Measurements from ENCODE around the gene SESN1. TPM values are rescaled to one million over a fixed set of nuclear protein-coding genes. Genes with fewer than 3 reads are reported as not detected.

SESN1 gene
- total RNA-seq, 1 experiment from 2014 or later = 1.9 TPM

DNA sequence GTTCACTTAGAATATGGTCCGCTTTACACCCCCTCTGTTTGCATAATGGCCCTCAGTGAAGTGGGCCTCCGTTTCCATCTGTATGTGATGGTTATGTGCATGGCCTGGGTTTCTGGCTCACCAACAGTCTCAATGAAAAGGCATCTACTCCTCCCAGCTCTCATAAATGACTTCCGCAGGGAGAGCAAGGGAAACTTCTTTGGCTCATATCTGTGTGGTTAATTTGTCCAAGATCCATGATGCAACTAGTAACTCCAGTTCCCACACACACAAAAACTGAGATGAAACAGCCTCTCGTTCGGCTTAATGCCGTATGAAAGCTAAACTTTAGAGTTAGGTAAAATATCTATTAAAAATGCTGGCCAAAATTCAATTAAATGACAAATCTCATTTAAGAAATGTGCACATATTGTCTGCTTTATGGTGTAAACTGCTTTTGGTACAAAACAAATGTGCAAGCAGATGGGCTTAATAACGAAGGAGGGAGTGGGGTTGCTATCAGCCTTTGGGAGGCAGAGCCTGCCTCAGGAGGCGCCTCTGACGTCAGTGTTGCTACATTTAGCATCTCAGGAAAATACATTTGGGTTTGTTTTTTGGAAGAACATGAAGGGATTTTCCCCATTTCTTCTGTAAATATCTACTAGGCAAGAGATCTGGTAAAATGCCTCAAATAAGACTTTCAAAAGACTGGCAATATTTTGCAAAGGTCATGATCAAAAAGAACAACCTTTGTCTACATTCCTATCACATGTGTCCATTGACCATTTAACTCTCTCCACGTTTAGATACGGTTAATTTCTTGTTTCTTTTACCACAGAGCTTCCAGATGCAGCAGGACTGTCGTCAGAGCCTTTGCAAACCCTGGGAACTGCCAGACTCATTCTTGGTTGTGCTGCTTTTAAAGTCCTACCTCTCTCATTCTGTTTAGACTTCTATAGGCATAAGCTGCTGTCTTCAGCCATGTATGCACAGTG, 149.7 kb downstream of the SESN1 start:
- no peak overlapping the region for H3K4me2 ChIP-seq (ENCODE audit: low read depth, low read length, poor library complexity, severe bottlenecking)
- H3K9me3 ChIP-seq (ENCODE audit: low read length) = no peaks in the 10 kb centered on the region
- no peak overlapping the region for H3K27ac ChIP-seq (ENCODE audit: low read length)
- H3K9me2 ChIP-seq (replicated peaks; ENCODE audit: insufficient read depth, low read length) = no peaks in the 10 kb centered on the region
- H2AFZ ChIP-seq (ENCODE audit: low read length) = no peak overlapping the region
- no peak overlapping the region for H3K9ac ChIP-seq (ENCODE audit: low read length)
- no peaks in the 10 kb centered on the region for H3K4me1 ChIP-seq (ENCODE audit: low read length)
- no peaks in the 10 kb centered on the region for H3K79me2 ChIP-seq (ENCODE audit: low read length)
- DNase-seq = no peak
- no peak overlapping the region for H3K4me3 ChIP-seq (ENCODE audit: low read length)
- H3K27me3 ChIP-seq (ENCODE audit: low read length) = no peaks in the 10 kb centered on the region
- H4K20me1 ChIP-seq (ENCODE audit: insufficient read depth, low read depth, low read length) = no peaks in the 10 kb centered on the region
- no peaks in the 10 kb centered on the region for H3K36me3 ChIP-seq (ENCODE audit: insufficient read depth, low read length)

DNA sequence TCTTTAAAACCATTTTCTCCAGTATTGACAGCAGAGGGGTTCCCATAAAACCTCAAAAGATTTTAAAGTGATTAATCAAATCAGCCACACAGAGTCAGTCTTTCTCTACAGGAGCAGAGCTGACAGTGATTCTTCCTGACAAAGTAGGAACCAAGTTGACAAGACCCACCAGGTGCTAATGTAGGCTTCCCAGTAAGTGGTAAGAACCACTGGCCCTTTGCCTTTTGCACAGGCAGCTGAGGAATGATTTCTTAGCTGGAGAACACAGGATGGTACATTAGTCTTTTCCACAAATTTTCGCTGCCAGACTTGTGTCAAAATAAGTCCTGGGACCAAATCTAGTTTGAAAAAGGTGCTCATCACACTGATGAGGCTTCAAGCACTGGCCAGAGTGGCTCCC, 150.6 kb downstream of the SESN1 start:
- no peak overlapping the region for H3K27ac ChIP-seq (ENCODE audit: low read length)
- no peaks in the 10 kb centered on the region for H3K4me1 ChIP-seq (ENCODE audit: low read length)
- no peak overlapping the region for H2AFZ ChIP-seq (ENCODE audit: low read length)
- no peak overlapping the region for H3K9ac ChIP-seq (ENCODE audit: low read length)
- no peaks in the 10 kb centered on the region for H3K27me3 ChIP-seq (ENCODE audit: low read length)
- no peaks in the 10 kb centered on the region for H3K9me3 ChIP-seq (ENCODE audit: low read length)
- H3K4me3 ChIP-seq (ENCODE audit: low read length) = no peak overlapping the region
- no peaks in the 10 kb centered on the region for H3K36me3 ChIP-seq (ENCODE audit: insufficient read depth, low read length)
- H3K4me2 ChIP-seq (ENCODE audit: low read depth, low read length, poor library complexity, severe bottlenecking) = no peak overlapping the region
- H3K79me2 ChIP-seq (ENCODE audit: low read length) = no peaks in the 10 kb centered on the region
- H4K20me1 ChIP-seq (ENCODE audit: insufficient read depth, low read depth, low read length) = no peaks in the 10 kb centered on the region
- DNase-seq = no peak
- no peaks in the 10 kb centered on the region for H3K9me2 ChIP-seq (replicated peaks; ENCODE audit: insufficient read depth, low read length)

DNA sequence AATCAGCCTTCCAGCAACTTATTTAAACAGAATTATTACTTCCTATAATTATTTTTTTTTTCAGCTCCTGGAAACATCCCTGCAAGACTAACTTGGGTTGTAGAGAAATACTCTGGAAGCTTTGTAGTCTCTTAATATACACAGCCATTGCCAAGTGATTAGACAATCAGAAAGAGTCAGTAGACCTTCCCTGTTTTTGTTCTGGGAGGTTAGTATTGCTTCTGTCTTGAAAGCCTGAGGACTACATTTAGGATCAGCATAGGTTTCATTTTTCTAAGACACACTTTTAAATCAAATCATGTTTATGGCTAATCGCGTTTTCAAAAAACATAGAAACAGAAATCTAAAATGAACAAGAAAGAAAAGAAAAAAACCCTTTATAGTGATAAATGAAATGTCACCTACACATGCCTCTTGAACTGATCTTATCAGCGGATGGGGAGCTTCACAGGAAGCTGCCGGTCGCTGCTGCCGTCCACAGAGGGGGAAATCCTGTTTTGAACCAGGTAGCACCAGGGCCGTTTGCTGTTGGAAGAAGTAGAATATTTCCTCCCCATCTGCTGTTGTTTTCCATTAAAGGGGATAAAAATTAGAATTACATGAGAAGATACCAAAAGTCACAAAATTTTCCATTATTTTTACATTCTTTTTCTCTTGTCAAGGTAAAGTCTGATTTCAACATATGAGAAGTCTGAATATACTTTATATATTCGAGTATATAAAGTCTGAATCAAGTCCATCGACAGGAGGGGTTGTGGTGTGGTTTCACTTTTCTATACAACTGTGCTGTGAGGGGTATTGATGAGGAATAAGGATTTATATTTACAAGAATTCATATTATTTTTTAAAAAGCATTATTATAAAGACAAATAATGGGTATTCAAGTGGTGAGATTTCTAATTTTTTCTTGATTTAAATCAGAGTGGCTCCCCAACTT, 151.8 kb downstream of the SESN1 start:
- Histone ChIP-seq H3K36me3 (ENCODE audit: insufficient read depth, low read length) (no peaks in the 10 kb centered on the region), H3K9me3 (ENCODE audit: low read length) (no peaks in the 10 kb centered on the region), H3K27ac (ENCODE audit: low read length) (no peak overlapping the region), H4K20me1 (ENCODE audit: insufficient read depth, low read depth, low read length) (no peaks in the 10 kb centered on the region), H3K9me2 (replicated peaks; ENCODE audit: insufficient read depth, low read length) (no peaks in the 10 kb centered on the region), H3K79me2 (ENCODE audit: low read length) (no peaks in the 10 kb centered on the region), H3K9ac (ENCODE audit: low read length) (no peak overlapping the region), H3K27me3 (ENCODE audit: low read length) (no peaks in the 10 kb centered on the region), H3K4me2 (ENCODE audit: low read depth, low read length, poor library complexity, severe bottlenecking) (no peak overlapping the region), H3K4me3 (ENCODE audit: low read length) (no peak overlapping the region), H2AFZ (ENCODE audit: low read length) (no peak overlapping the region), H3K4me1 (ENCODE audit: low read length) (no peaks in the 10 kb centered on the region)
- DNase-seq = no peak

DNA sequence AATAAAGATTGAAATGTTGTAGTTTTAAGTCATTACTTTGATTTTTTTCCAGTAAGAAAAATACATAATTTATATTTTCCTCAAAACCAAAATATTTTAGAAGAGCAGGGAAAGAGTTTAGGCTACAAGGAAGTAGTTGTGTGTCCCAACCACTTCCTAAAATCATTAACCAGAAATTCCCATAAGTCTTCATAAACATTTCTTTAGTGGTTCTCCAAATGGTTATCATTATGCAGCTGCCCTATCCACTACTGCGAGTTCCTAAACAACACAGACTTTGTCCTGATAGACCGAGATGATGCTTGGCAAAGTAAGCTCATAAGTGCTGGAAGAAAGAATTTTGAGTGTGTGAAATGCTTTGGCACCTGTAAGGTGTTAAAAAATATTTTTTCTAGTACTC, 152.8 kb downstream of the SESN1 start:
- H3K27ac ChIP-seq (ENCODE audit: low read length) = no peak overlapping the region
- H3K79me2 ChIP-seq (ENCODE audit: low read length) = no peaks in the 10 kb centered on the region
- no peak overlapping the region for H3K4me3 ChIP-seq (ENCODE audit: low read length)
- no peaks in the 10 kb centered on the region for H3K27me3 ChIP-seq (ENCODE audit: low read length)
- no peaks in the 10 kb centered on the region for H3K36me3 ChIP-seq (ENCODE audit: insufficient read depth, low read length)
- H3K9me2 ChIP-seq (replicated peaks; ENCODE audit: insufficient read depth, low read length) = no peaks in the 10 kb centered on the region
- H2AFZ ChIP-seq (ENCODE audit: low read length) = no peak overlapping the region
- H3K9ac ChIP-seq (ENCODE audit: low read length) = no peak overlapping the region
- no peaks in the 10 kb centered on the region for H4K20me1 ChIP-seq (ENCODE audit: insufficient read depth, low read depth, low read length)
- no peak overlapping the region for H3K4me2 ChIP-seq (ENCODE audit: low read depth, low read length, poor library complexity, severe bottlenecking)
- DNase-seq = no peak
- peaks cover 3% of the 10 kb centered on the region; the same call in 1 of the 2 replicates for H3K4me1 ChIP-seq (ENCODE audit: low read length)
- no peaks in the 10 kb centered on the region for H3K9me3 ChIP-seq (ENCODE audit: low read length)

DNA sequence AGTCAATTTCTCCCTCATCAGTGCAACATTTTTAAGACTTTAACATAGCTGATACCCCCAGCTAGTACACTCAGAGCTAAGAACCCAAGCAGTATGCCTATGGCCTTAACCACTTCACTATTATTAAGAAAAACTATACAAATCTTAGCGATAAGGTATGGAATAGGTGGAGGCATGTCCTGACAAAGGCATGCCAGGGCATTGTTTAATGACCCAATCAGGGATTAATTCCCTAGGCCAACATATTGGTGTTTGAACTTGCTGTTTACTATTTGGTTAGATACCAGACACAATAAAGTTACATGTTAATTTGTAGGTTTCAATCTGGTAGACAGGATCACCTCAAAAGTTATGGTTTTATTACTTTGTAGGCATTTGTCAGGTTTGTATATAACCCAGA, 153.4 kb downstream of the SESN1 start:
- Histone ChIP-seq H3K9ac (ENCODE audit: low read length) (no peak overlapping the region), H3K27ac (ENCODE audit: low read length) (no peak overlapping the region), H3K4me2 (ENCODE audit: low read depth, low read length, poor library complexity, severe bottlenecking) (no peak overlapping the region), H3K36me3 (ENCODE audit: insufficient read depth, low read length) (no peaks in the 10 kb centered on the region), H3K9me2 (replicated peaks; ENCODE audit: insufficient read depth, low read length) (no peaks in the 10 kb centered on the region), H3K27me3 (ENCODE audit: low read length) (no peaks in the 10 kb centered on the region), H3K4me1 (ENCODE audit: low read length) (peaks cover 3% of the 10 kb centered on the region; the same call in 1 of the 2 replicates), H4K20me1 (ENCODE audit: insufficient read depth, low read depth, low read length) (no peaks in the 10 kb centered on the region), H3K9me3 (ENCODE audit: low read length) (no peaks in the 10 kb centered on the region), H2AFZ (ENCODE audit: low read length) (no peak overlapping the region), H3K4me3 (ENCODE audit: low read length) (no peak overlapping the region), H3K79me2 (ENCODE audit: low read length) (no peaks in the 10 kb centered on the region)
- no peak for DNase-seq

DNA sequence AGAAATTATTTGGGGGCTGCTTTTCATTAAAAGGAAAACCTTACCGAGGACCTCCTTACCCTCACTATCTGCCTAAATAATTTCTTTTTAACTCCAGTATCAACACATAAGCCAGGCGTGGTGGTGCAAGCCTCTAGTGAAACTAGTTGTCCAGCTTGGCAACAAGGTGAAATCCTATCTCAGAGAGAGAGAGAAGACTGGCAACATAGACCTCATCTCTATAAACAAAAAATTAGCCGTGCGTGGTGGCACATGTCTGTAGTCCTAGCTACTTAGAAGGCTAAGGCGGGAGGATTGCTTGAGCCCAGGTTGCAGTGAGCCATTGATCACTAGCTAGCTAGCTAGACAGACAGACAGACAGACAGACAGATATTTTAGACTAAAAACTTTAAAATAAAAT, 153.9 kb downstream of the SESN1 start:
- peaks cover 3% of the 10 kb centered on the region; the same call in 1 of the 2 replicates for H3K4me1 ChIP-seq (ENCODE audit: low read length)
- no peaks in the 10 kb centered on the region for H3K79me2 ChIP-seq (ENCODE audit: low read length)
- no peak for DNase-seq
- no peaks in the 10 kb centered on the region for H4K20me1 ChIP-seq (ENCODE audit: insufficient read depth, low read depth, low read length)
- no peak overlapping the region for H3K4me3 ChIP-seq (ENCODE audit: low read length)
- no peaks in the 10 kb centered on the region for H3K9me2 ChIP-seq (replicated peaks; ENCODE audit: insufficient read depth, low read length)
- H3K27me3 ChIP-seq (ENCODE audit: low read length) = no peaks in the 10 kb centered on the region
- H3K4me2 ChIP-seq (ENCODE audit: low read depth, low read length, poor library complexity, severe bottlenecking) = no peak overlapping the region
- H2AFZ ChIP-seq (ENCODE audit: low read length) = no peak overlapping the region
- no peak overlapping the region for H3K27ac ChIP-seq (ENCODE audit: low read length)
- no peak overlapping the region for H3K9ac ChIP-seq (ENCODE audit: low read length)
- H3K9me3 ChIP-seq (ENCODE audit: low read length) = no peaks in the 10 kb centered on the region
- no peaks in the 10 kb centered on the region for H3K36me3 ChIP-seq (ENCODE audit: insufficient read depth, low read length)

DNA sequence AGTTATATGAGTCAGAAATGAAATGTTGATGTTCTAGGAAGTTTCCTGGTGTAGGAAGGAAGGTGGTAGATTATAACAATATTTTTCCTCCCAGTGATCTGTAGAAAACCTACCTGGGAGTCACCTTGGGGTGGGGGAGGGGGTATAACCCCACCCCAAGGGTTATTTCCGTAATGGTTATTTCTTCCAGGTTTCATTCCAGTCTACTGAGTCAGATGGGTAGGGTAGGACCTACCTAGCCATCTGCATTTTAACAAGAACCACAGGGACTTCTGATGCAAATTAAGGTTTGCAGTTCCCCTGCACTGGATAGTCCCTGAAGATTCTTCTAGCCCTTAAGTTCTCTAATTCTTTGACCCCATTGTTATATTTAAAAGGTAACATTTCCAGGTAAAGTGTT, 157.5 kb downstream of the SESN1 start:
- Histone ChIP-seq H3K9me3 (ENCODE audit: low read length) (no peaks in the 10 kb centered on the region), H3K27ac (ENCODE audit: low read length) (no peak overlapping the region), H3K4me2 (ENCODE audit: low read depth, low read length, poor library complexity, severe bottlenecking) (no peak overlapping the region), H3K4me1 (ENCODE audit: low read length) (peaks cover 3% of the 10 kb centered on the region; the same call in 1 of the 2 replicates), H3K27me3 (ENCODE audit: low read length) (no peaks in the 10 kb centered on the region), H3K9ac (ENCODE audit: low read length) (no peak overlapping the region), H3K79me2 (ENCODE audit: low read length) (no peaks in the 10 kb centered on the region), H3K9me2 (replicated peaks; ENCODE audit: insufficient read depth, low read length) (no peaks in the 10 kb centered on the region), H3K4me3 (ENCODE audit: low read length) (no peak overlapping the region), H4K20me1 (ENCODE audit: insufficient read depth, low read depth, low read length) (no peaks in the 10 kb centered on the region), H3K36me3 (ENCODE audit: insufficient read depth, low read length) (no peaks in the 10 kb centered on the region), H2AFZ (ENCODE audit: low read length) (no peak overlapping the region)
- no peak for DNase-seq
